Endothelial cell of umbilical vein (primary cell): ENCODE data around the gene SLC9A3. TPM values are rescaled to one million over a fixed set of nuclear protein-coding genes. Genes with fewer than 3 reads are reported as not detected.

Experiments used
- BruUV-seq: library from RNA; stranded (reverse); fragments of 400-500 nt; replicated peaks from 2 replicates; lab custom pipeline; 2021; lab: Mats Ljungman, UMichigan
- CTCF ChIA-PET: fragments of 300-600, 350-600 bp; sonication (Branson Sonifier 250); formaldehyde crosslinking; loops from one replicate; lab custom pipeline; 2021; ENCODE audit warnings: antibody characterized with exemption, inconsistent platforms; lab: Charles Lee
- POLR2A ChIA-PET: fragments of 300-600, 350-600 bp; sonication (Branson Sonifier 250); formaldehyde crosslinking; loops from one replicate; lab custom pipeline; 2021; ENCODE audit warnings: antibody characterized with exemption, inconsistent platforms; lab: Charles Lee
- DNase-seq: peaks from one replicate; pipeline ENCODE4 v3.0.0-alpha.2; 2011; ENCODE audit warnings: low read depth, low spot score
- FAIRE-seq: peaks from 2 replicates; lab custom pipeline; 2011; peaks lifted over from hg19 to GRCh38; lab: Jason Lieb, UNC
- H2AFZ ChIP-seq: 2 replicates; pipeline ENCODE4 v1.6.0; 2012; ENCODE audit warnings: low read depth, low read length, control low read depth, inconsistent platforms
- H3K27ac ChIP-seq: 2 replicates; pipeline ENCODE4 v1.5.1; 2011; ENCODE audit warnings: low read depth, mild to moderate bottlenecking, control low read depth, low read length, moderate library complexity; ENCODE audit not compliant: insufficient read depth
- H3K27me3 ChIP-seq, 2 experiments: 2 replicates each; pipeline versions ENCODE4 v1.6.0 to v1.6.1; 2011; ENCODE audit warnings: low read length in 2 of 2, mixed read lengths in 1 of 2; ENCODE audit not compliant: control insufficient read depth in 2 of 2, insufficient read depth in 2 of 2
- H3K36me3 ChIP-seq, 2 experiments: 2 replicates in 1 of 2; 3 replicates in 1 of 2; pipeline ENCODE4 v1.5.1; 2011; ENCODE audit warnings: low read length in 2 of 2, mild to moderate bottlenecking in 1 of 2, moderate library complexity in 1 of 2; ENCODE audit not compliant: control insufficient read depth in 2 of 2, insufficient read depth in 2 of 2; ENCODE audit errors: extremely low read depth in 1 of 2
- H3K4me1 ChIP-seq: 3 replicates; pipeline ENCODE4 v1.5.1; 2011; ENCODE audit warnings: mild to moderate bottlenecking, low read length; ENCODE audit not compliant: control insufficient read depth, insufficient read depth; ENCODE audit errors: extremely low read depth
- H3K4me2 ChIP-seq: 2 replicates; pipeline ENCODE4 v1.6.1; 2011; ENCODE audit warnings: low read length, control low read depth, mixed read lengths; ENCODE audit not compliant: insufficient read depth
- H3K4me3 ChIP-seq, 3 experiments: fragments of 200-600 bp in 1 of 3; sonication (generic), shearing (Covaris generic) in 1 of 3; replicated peaks in 1 of 3; 2 replicates each; pipeline ENCODE4 v1.5.1; 2011 to 2016; ENCODE audit warnings: control low read depth in 3 of 3, low read length in 3 of 3, mild to moderate bottlenecking in 2 of 3, inconsistent platforms in 1 of 3, low read depth in 1 of 3, moderate library complexity in 1 of 3; ENCODE audit not compliant: insufficient read depth in 1 of 3
- H3K79me2 ChIP-seq: 2 replicates; pipeline ENCODE4 v1.6.0; 2012; ENCODE audit warnings: low read length, inconsistent platforms; ENCODE audit not compliant: control insufficient read depth, insufficient read depth
- H3K9ac ChIP-seq: replicated peaks from 2 replicates; pipeline ENCODE3; 2011; ENCODE audit warnings: low read length, control low read depth; ENCODE audit not compliant: insufficient read depth; ENCODE audit errors: extremely low read depth
- H3K9me1 ChIP-seq: replicated peaks from 3 replicates; pipeline ENCODE4 v1.6.0; 2011; ENCODE audit warnings: mild to moderate bottlenecking, low read length; ENCODE audit not compliant: control insufficient read depth, insufficient read depth; ENCODE audit errors: extremely low read depth
- H3K9me3 ChIP-seq: replicated peaks from 2 replicates; pipeline ENCODE4 v1.5.1; 2012; ENCODE audit warnings: low read length, inconsistent platforms; ENCODE audit not compliant: control insufficient read depth, insufficient read depth
- H4K20me1 ChIP-seq: replicated peaks from 2 replicates; pipeline ENCODE3; 2011; ENCODE audit warnings: mild to moderate bottlenecking, low read length; ENCODE audit not compliant: control insufficient read depth, insufficient read depth; ENCODE audit errors: extremely low read depth
- CTCF ChIP-seq, 2 donors: IDR thresholded peaks; 1 replicate in 1 of 2; 2 replicates in 1 of 2; pipeline ENCODE4 v1.5.1; 2011; ENCODE audit warnings: low read length in 2 of 2, mild to moderate bottlenecking in 2 of 2, moderate library complexity in 2 of 2, control low read depth in 1 of 2, inconsistent platforms in 1 of 2, low read depth in 1 of 2; ENCODE audit not compliant: insufficient read depth in 1 of 2; ENCODE audit errors: extremely low read depth in 1 of 2
- EZH2 ChIP-seq: IDR thresholded peaks from 2 replicates; pipeline ENCODE4 v1.6.1; 2012; ENCODE audit warnings: borderline replicate concordance, low read depth, mild to moderate bottlenecking, moderate library complexity, low read length, inconsistent platforms; ENCODE audit not compliant: severe bottlenecking
- FOS ChIP-seq: IDR thresholded peaks from 2 replicates; pipeline ENCODE4 v1.6.1; 2011; ENCODE audit warnings: mild to moderate bottlenecking, low read length, moderate library complexity, borderline replicate concordance; ENCODE audit not compliant: insufficient read depth
- GATA2 ChIP-seq: IDR thresholded peaks from 2 replicates; pipeline ENCODE4 v1.7.0; 2011; ENCODE audit warnings: low read depth, mild to moderate bottlenecking, moderate library complexity, mixed read lengths, low read length; ENCODE audit not compliant: insufficient read length, insufficient read depth
- JUN ChIP-seq: IDR thresholded peaks from 2 replicates; pipeline ENCODE4 v1.6.1; 2011; ENCODE audit warnings: borderline replicate concordance, low read depth; ENCODE audit not compliant: insufficient read length, insufficient read depth
- MAX ChIP-seq: IDR thresholded peaks from 2 replicates; pipeline ENCODE4 v1.6.1; 2011; ENCODE audit not compliant: insufficient read depth, insufficient read length
- MYC ChIP-seq: IDR thresholded peaks from one replicate; pipeline ENCODE4 v1.6.1; 2011; ENCODE audit warnings: mild to moderate bottlenecking, low read depth, low read length
- POLR2A ChIP-seq: IDR thresholded peaks from 2 replicates; pipeline ENCODE4 v1.6.1; 2012; ENCODE audit warnings: low read depth, mild to moderate bottlenecking, control low read depth, low read length
- POLR2AphosphoS5 ChIP-seq: IDR thresholded peaks from 2 replicates; pipeline ENCODE4 v1.6.1; 2012; ENCODE audit warnings: low read depth, mild to moderate bottlenecking, control low read depth, low read length, moderate library complexity; ENCODE audit not compliant: insufficient read depth
- dilution Hi-C: fragments of 300-500 bp; cut with MboI; formaldehyde crosslinking; loops from one replicate; pipeline ENCODE4 v1.15.0; 2019; ENCODE audit warnings: low sequenced_read_pairs; ENCODE audit not compliant: extremely low pct_ligation_motif_present
- intact Hi-C: fragments of 100-400 bp; cut with micrococcal nuclease; formaldehyde crosslinking; loops from one replicate; pipeline ENCODE4 v1.10.0; 2022
- polyA plus RNA-seq, 4 experiments: library from polyadenylated mRNA; depleted of rRNA in 3 of 4; stranded (reverse) in 3 of 4; unstranded in 1 of 4; fragments of >200 nt; gene quantifications; 2 replicates each; pipeline versions ENCODE4 v1.2.1 to v1.2.3, GENCODE V29; 2011 to 2012; ENCODE audit warnings: missing spikeins in 1 of 4
- total RNA-seq: library from RNA; stranded (reverse); gene quantifications from 2 replicates; pipeline ENCODE4 v1.2.3, GENCODE V29; 2021

SLC9A3 gene
- total and polyA plus RNA-seq, 2 donors (not counting 3 experiments of a cell fraction or from before 2014, with no cell fraction given) = 0.79 to 0.82 TPM

GRCh38 chr5:421901-422300 lies 102.3 kb downstream of the SLC9A3 start:
- CTCF ChIA-PET = no interaction called here
- BruUV-seq = no TSS peak
- no peaks in the 10 kb centered on the region for H4K20me1 ChIP-seq
- intact Hi-C loops (no loop called here), dilution Hi-C loops (no loop called here)
- no peak overlapping the region for H3K9ac ChIP-seq
- H3K79me2 ChIP-seq = no peaks in the 10 kb centered on the region
- H3K36me3 ChIP-seq = no peaks in the 10 kb centered on the region
- no peaks in the 10 kb centered on the region for H3K9me1 ChIP-seq
- no peaks in the 10 kb centered on the region for H3K9me3 ChIP-seq
- no peak overlapping the region for H2AFZ ChIP-seq
- POLR2A ChIA-PET = no interaction called here
- no peaks in the 10 kb centered on the region for H3K4me1 ChIP-seq
- no peaks in the 10 kb centered on the region for H3K27me3 ChIP-seq
- FAIRE-seq (no peak), DNase-seq (no peak)
- no peak for TF ChIP-seq CTCF (IDR thresholded peaks at IDR 0.05; ENCODE audit: extremely low read depth in 1 of 2, insufficient read depth in 1 of 2, low read depth in 1 of 2, low read length in 2 of 2)
- TF ChIP-seq FOS = no peak
- no peak for TF ChIP-seq GATA2
- no peak for TF ChIP-seq POLR2AphosphoS5
- no peak for TF ChIP-seq MAX
- no peak for TF ChIP-seq MYC
- TF ChIP-seq POLR2A = no peak
- no peak for TF ChIP-seq JUN
- no peak for TF ChIP-seq EZH2
- H3K27ac ChIP-seq = no peak overlapping the region
- H3K4me2 ChIP-seq = no peak overlapping the region
- no peak overlapping the region for H3K4me3 ChIP-seq
